ENCODE data around the gene LRRTM4. TPM values are rescaled to one million over a fixed set of nuclear protein-coding genes. Genes with fewer than 3 reads are reported as not detected.

LRRTM4 gene
- total and polyA plus RNA-seq, 2 experiments from 2014 or later, result 4.5 to 15.4 TPM

- TF ChIP-seq, protein P1, sequence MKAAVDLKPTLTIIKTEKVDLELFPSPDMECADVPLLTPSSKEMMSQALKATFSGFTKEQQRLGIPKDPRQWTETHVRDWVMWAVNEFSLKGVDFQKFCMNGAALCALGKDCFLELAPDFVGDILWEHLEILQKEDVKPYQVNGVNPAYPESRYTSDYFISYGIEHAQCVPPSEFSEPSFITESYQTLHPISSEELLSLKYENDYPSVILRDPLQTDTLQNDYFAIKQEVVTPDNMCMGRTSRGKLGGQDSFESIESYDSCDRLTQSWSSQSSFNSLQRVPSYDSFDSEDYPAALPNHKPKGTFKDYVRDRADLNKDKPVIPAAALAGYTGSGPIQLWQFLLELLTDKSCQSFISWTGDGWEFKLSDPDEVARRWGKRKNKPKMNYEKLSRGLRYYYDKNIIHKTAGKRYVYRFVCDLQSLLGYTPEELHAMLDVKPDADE (IDR thresholded peaks at IDR 0.05), result no peak
- TF ChIP-seq CREB1 (CRISPR knock-in tag; IDR thresholded peaks at IDR 0.05; ENCODE audit: low read depth) (no peak), ZNF114 (CRISPR knock-in tag; IDR thresholded peaks at IDR 0.05) (no peak), STAT1 (IDR thresholded peaks at IDR 0.05; ENCODE audit: unreplicated experiment) (no peak)
Observed at GRCh38 chr2:77016443-77017354, 505.5 kb downstream of the LRRTM4 start (continued).

DNA sequence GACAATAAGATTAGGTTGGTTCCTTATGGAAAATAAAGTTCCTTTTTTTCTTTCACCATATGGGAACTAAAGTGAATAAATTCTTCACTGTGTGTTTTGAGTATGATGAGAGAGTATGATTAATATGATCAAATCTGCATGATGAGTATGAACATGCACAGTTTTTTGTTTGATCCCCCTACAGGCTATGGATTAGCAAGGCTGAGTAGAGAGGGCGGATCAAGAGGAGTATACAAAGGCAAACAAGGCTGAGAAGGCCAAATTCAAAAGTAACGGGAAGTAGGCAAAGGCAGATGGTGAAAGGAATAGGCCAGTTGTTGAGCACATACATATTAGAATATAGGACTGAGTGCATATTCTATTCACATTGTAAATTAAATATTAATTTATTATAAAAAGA is 508.2 kb downstream of the LRRTM4 start:
- TF ChIP-seq, protein P1 (IDR thresholded peaks at IDR 0.05), result no peak
- TF ChIP-seq ZNF114 (CRISPR knock-in tag; IDR thresholded peaks at IDR 0.05), result no peak
- no peak for TF ChIP-seq CREB1 (CRISPR knock-in tag; IDR thresholded peaks at IDR 0.05; ENCODE audit: low read depth)
- DNase-seq (ENCODE audit: low spot score), result no peak
- Histone ChIP-seq H3K4me3 (no peak overlapping the region), H3K36me3 (ENCODE audit: insufficient read depth) (no peaks in the 10 kb centered on the region), H3K27me3 (ENCODE audit: insufficient read depth) (no peaks in the 10 kb centered on the region), H3K9me2 (ENCODE audit: insufficient read depth) (no peaks in the 10 kb centered on the region), H3F3A (replicated peaks; ENCODE audit: low read depth) (no peaks in the 10 kb centered on the region), H4K20me1 (replicated peaks; ENCODE audit: insufficient read depth) (no peaks in the 10 kb centered on the region), H3K4me2 (no peak overlapping the region), H3K27ac (ENCODE audit: low read depth) (no peak overlapping the region), H3K79me2 (replicated peaks; ENCODE audit: insufficient read depth) (no peaks in the 10 kb centered on the region), H2AFZ (no peak overlapping the region), H3K4me1 (ENCODE audit: insufficient read depth) (peaks cover 29% of the 10 kb centered on the region)
- no peak for ATAC-seq
- H3K4me1 Mint-ChIP-seq, result peaks cover 40% of the 10 kb centered on the region
- no peaks in the 10 kb centered on the region for H3K36me3 Mint-ChIP-seq (ENCODE audit: low read depth)
- H3K4me3 Mint-ChIP-seq, result no peak overlapping the region
- H3K27ac Mint-ChIP-seq, result no peak overlapping the region
- H3K9me3 Mint-ChIP-seq, result no peaks in the 10 kb centered on the region
- peaks cover 2% of the 10 kb centered on the region for H3K27me3 Mint-ChIP-seq (ENCODE audit: insufficient read depth, low read depth, poor library complexity)

GRCh38 chr2:77013457-77013856 is 508.7 kb downstream of the LRRTM4 start:
- H3K36me3 Mint-ChIP-seq (ENCODE audit: low read depth), result no peaks in the 10 kb centered on the region
- no peak for DNase-seq (ENCODE audit: low spot score)
- no peak overlapping the region for H3K27ac Mint-ChIP-seq
- no peak for TF ChIP-seq ZNF331 (CRISPR knock-in tag; IDR thresholded peaks at IDR 0.05; ENCODE audit: low read depth)
- TF ChIP-seq NANOG (IDR thresholded peaks at IDR 0.05; ENCODE audit: borderline replicate concordance), result no peak
- no peak for TF ChIP-seq EZH2 (IDR thresholded peaks at IDR 0.05; ENCODE audit: low read depth, unreplicated experiment)
- no peak for TF ChIP-seq POLR2AphosphoS5 (IDR thresholded peaks at IDR 0.05; ENCODE audit: low read depth)
- no peak for TF ChIP-seq CTCF (conservative IDR thresholded peaks at IDR 0.05; ENCODE audit: low read depth in 2 of 2)
- TF ChIP-seq CREB1 (CRISPR knock-in tag; IDR thresholded peaks at IDR 0.05; ENCODE audit: low read depth), result no peak
- TF ChIP-seq, protein P2, sequence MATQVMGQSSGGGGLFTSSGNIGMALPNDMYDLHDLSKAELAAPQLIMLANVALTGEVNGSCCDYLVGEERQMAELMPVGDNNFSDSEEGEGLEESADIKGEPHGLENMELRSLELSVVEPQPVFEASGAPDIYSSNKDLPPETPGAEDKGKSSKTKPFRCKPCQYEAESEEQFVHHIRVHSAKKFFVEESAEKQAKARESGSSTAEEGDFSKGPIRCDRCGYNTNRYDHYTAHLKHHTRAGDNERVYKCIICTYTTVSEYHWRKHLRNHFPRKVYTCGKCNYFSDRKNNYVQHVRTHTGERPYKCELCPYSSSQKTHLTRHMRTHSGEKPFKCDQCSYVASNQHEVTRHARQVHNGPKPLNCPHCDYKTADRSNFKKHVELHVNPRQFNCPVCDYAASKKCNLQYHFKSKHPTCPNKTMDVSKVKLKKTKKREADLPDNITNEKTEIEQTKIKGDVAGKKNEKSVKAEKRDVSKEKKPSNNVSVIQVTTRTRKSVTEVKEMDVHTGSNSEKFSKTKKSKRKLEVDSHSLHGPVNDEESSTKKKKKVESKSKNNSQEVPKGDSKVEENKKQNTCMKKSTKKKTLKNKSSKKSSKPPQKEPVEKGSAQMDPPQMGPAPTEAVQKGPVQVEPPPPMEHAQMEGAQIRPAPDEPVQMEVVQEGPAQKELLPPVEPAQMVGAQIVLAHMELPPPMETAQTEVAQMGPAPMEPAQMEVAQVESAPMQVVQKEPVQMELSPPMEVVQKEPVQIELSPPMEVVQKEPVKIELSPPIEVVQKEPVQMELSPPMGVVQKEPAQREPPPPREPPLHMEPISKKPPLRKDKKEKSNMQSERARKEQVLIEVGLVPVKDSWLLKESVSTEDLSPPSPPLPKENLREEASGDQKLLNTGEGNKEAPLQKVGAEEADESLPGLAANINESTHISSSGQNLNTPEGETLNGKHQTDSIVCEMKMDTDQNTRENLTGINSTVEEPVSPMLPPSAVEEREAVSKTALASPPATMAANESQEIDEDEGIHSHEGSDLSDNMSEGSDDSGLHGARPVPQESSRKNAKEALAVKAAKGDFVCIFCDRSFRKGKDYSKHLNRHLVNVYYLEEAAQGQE (IDR thresholded peaks at IDR 0.05; ENCODE audit: unreplicated experiment), result no peak

More at GRCh38 chr2:77013457-77013856, 508.7 kb downstream of the LRRTM4 start:
- Mint-ChIP-seq H3K4me1 (peaks cover 45% of the 10 kb centered on the region), H3K9me3 (no peaks in the 10 kb centered on the region), H3K27me3 (ENCODE audit: insufficient read depth, low read depth, poor library complexity) (peaks cover 2% of the 10 kb centered on the region), H3K4me3 (no peak overlapping the region)
- Histone ChIP-seq H2AFZ (no peak overlapping the region), H3K27ac (ENCODE audit: low read depth) (no peak overlapping the region), H3F3A (replicated peaks; ENCODE audit: low read depth) (no peaks in the 10 kb centered on the region), H4K20me1 (replicated peaks; ENCODE audit: insufficient read depth) (no peaks in the 10 kb centered on the region), H3K4me3 (no peak overlapping the region), H3K36me3 (ENCODE audit: insufficient read depth) (no peaks in the 10 kb centered on the region), H3K9me2 (ENCODE audit: insufficient read depth) (no peaks in the 10 kb centered on the region), H3K79me2 (replicated peaks; ENCODE audit: insufficient read depth) (no peaks in the 10 kb centered on the region), H3K27me3 (ENCODE audit: insufficient read depth) (no peaks in the 10 kb centered on the region), H3K4me2 (no peak overlapping the region), H3K4me1 (ENCODE audit: insufficient read depth) (peaks cover 34% of the 10 kb centered on the region)
- no peak for ATAC-seq
